PFSK-1 (cell line): ENCODE measurements around the gene NEMP2.

Experiments used
- FOXP2 ChIP-seq: optimal IDR thresholded peaks from 2 replicates; pipeline ENCODE3; 2011; ENCODE audit warnings: borderline replicate concordance, control low read depth, inconsistent platforms; ENCODE audit not compliant: insufficient read depth; ENCODE audit errors: extremely low read length, extremely low read depth
- POLR2AphosphoS5 ChIP-seq: IDR thresholded peaks from 2 replicates; pipeline ENCODE4 v1.6.1; 2012; ENCODE audit warnings: low read depth, mild to moderate bottlenecking, control low read depth, low read length, moderate library complexity
- REST ChIP-seq, 2 experiments: IDR thresholded peaks; 2 replicates each; pipeline versions ENCODE4 v1.6.1 to v1.8.0; 2011 to 2012; ENCODE audit warnings: low read depth in 2 of 2, low read length in 2 of 2, control low read depth in 1 of 2, inconsistent platforms in 1 of 2, mild to moderate bottlenecking in 1 of 2, moderate library complexity in 1 of 2; ENCODE audit not compliant: insufficient read depth in 1 of 2
- SIN3A ChIP-seq: IDR thresholded peaks from 2 replicates; pipeline ENCODE4 v1.6.1; 2012; ENCODE audit warnings: mild to moderate bottlenecking, low read length, moderate library complexity, borderline replicate concordance; ENCODE audit not compliant: insufficient read depth
- TAF1 ChIP-seq: IDR thresholded peaks from 2 replicates; pipeline ENCODE4 v1.6.1; 2012; ENCODE audit warnings: low read length, control low read depth, borderline replicate concordance; ENCODE audit not compliant: insufficient read depth

The NEMP2 gene

DNA sequence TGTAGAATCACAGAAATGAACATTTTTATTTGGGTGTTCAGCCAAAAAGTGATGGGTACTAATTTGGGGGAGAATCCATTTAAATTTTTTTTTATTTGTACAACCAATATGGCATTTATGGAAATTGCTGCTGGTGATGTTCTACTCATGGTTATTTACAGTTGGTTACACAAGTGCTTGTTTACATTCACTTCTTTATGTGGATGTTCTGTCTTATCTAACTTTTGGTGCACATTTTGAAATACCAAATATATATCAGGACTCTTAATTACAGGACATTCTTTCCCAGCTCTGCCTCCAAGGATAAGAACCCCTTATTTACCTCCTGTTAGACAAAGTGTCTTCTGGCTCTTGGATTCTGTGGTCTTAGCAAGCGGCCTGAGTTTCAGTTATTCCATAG lies 35.2 kb downstream of the NEMP2 start:
- TF ChIP-seq FOXP2 = no peak
- no peak for TF ChIP-seq SIN3A
- TF ChIP-seq REST (IDR thresholded peaks at IDR 0.05; ENCODE audit: insufficient read depth in 1 of 2, low read depth in 2 of 2, low read length in 2 of 2) = no peak
- TF ChIP-seq POLR2AphosphoS5 = no peak
- no peak for TF ChIP-seq TAF1

GRCh38 chr2:190497428-190497827 lies 37.1 kb downstream of the NEMP2 start:
- no peak for TF ChIP-seq REST (IDR thresholded peaks at IDR 0.05; ENCODE audit: insufficient read depth in 1 of 2, low read depth in 2 of 2, low read length in 2 of 2)
- TF ChIP-seq FOXP2 = no peak
- no peak for TF ChIP-seq TAF1
- no peak for TF ChIP-seq SIN3A
- TF ChIP-seq POLR2AphosphoS5 = no peak

GRCh38 chr2:190493095-190493494 lies 41.4 kb downstream of the NEMP2 start:
- TF ChIP-seq FOXP2 (no peak), TAF1 (no peak), REST (IDR thresholded peaks at IDR 0.05; ENCODE audit: insufficient read depth in 1 of 2, low read depth in 2 of 2, low read length in 2 of 2) (no peak), POLR2AphosphoS5 (no peak), SIN3A (no peak)

- TF ChIP-seq FOXP2 = no peak
- no peak for TF ChIP-seq POLR2AphosphoS5
- TF ChIP-seq TAF1 = no peak
- TF ChIP-seq REST (IDR thresholded peaks at IDR 0.05; ENCODE audit: insufficient read depth in 1 of 2, low read depth in 2 of 2, low read length in 2 of 2) = no peak
- TF ChIP-seq SIN3A = no peak
Observed at GRCh38 chr2:190490502-190490901, 44.0 kb downstream of the NEMP2 start.

GRCh38 chr2:190489475-190489874 lies 45.0 kb downstream of the NEMP2 start:
- TF ChIP-seq SIN3A = no peak
- no peak for TF ChIP-seq FOXP2
- TF ChIP-seq TAF1 = no peak
- TF ChIP-seq REST (IDR thresholded peaks at IDR 0.05; ENCODE audit: insufficient read depth in 1 of 2, low read depth in 2 of 2, low read length in 2 of 2) = no peak
